ENCODE measurements around the gene SMARCA4.

The SMARCA4 gene

GRCh38 chr19:11044431-11044830 is 83.6 kb downstream of the SMARCA4 start:
- DNase-seq (ENCODE audit: low read depth in 2 of 2), result no peak

GRCh38 chr19:11045536-11045935 is 84.7 kb downstream of the SMARCA4 start:
- H3K4me3 ChIP-seq (replicated peaks in 1 of 2; ENCODE audit: low read depth in 2 of 2, low read length in 2 of 2), result no peak overlapping the region
- no peak for DNase-seq (ENCODE audit: low read depth in 2 of 2)
- TF ChIP-seq CTCF (IDR thresholded peaks at IDR 0.05; ENCODE audit: low read depth, low read length), result no peak

More at GRCh38 chr19:11044431-11044830, 83.6 kb downstream of the SMARCA4 start:
- TF ChIP-seq CTCF (IDR thresholded peaks at IDR 0.05; ENCODE audit: low read depth, low read length), result no peak
- H3K4me3 ChIP-seq (replicated peaks in 1 of 2; ENCODE audit: low read depth in 2 of 2, low read length in 2 of 2), result no peak overlapping the region

- no peak overlapping the region for H3K4me3 ChIP-seq (replicated peaks in 1 of 2; ENCODE audit: low read depth in 2 of 2, low read length in 2 of 2)
- no peak for DNase-seq (ENCODE audit: low read depth in 2 of 2)
- TF ChIP-seq CTCF (IDR thresholded peaks at IDR 0.05; ENCODE audit: low read depth, low read length), result no peak
Measured at GRCh38 chr19:11046605-11047354, 86.0 kb downstream of the SMARCA4 start.

GRCh38 chr19:11047866-11048265 is 87.0 kb downstream of the SMARCA4 start:
- no peak for DNase-seq (ENCODE audit: low read depth in 2 of 2)
- TF ChIP-seq CTCF (IDR thresholded peaks at IDR 0.05; ENCODE audit: low read depth, low read length), result no peak
- no peak overlapping the region for H3K4me3 ChIP-seq (replicated peaks in 1 of 2; ENCODE audit: low read depth in 2 of 2, low read length in 2 of 2)

GRCh38 chr19:11050323-11051114 is 89.7 kb downstream of the SMARCA4 start:
- no peak overlapping the region for H3K4me3 ChIP-seq (replicated peaks in 1 of 2; ENCODE audit: low read depth in 2 of 2, low read length in 2 of 2)
- TF ChIP-seq CTCF (IDR thresholded peaks at IDR 0.05; ENCODE audit: low read depth, low read length), result no peak
- no peak for DNase-seq (ENCODE audit: low read depth in 2 of 2)

- no peak for TF ChIP-seq CTCF (IDR thresholded peaks at IDR 0.05; ENCODE audit: low read depth, low read length)
- H3K4me3 ChIP-seq (replicated peaks in 1 of 2; ENCODE audit: low read depth in 2 of 2, low read length in 2 of 2), result no peak overlapping the region
- no peak for DNase-seq (ENCODE audit: low read depth in 2 of 2)
Measured at GRCh38 chr19:11053817-11054195, 93.0 kb downstream of the SMARCA4 start.

All from cardiac fibroblast (primary cell).